Right atrium auricular region (tissue), 2 donors: ENCODE data around the gene PPP3R2. TPM values are rescaled to one million over a fixed set of nuclear protein-coding genes. Genes with fewer than 3 reads are reported as not detected.

ENCODE experiments used
- DNase-seq: peaks from one replicate; pipeline ENCODE4 v3.0.0-alpha.2; 2019; ENCODE audit warnings: low spot score
- H3K27ac ChIP-seq, 2 donors: fragments of 200-600 bp; sonication (generic); 1 replicate in 1 of 2; 2 replicates in 1 of 2; pipeline ENCODE4 v1.5.1; 2016 to 2019
- H3K27me3 ChIP-seq, 2 donors: fragments of 200-600 bp; sonication (generic); one replicate each; pipeline versions ENCODE4 v1.5.1 to v1.6.0; 2017 to 2019
- H3K36me3 ChIP-seq: fragments of 200-600 bp; sonication (generic); one replicate; pipeline ENCODE4 v1.5.1; 2016
- H3K4me1 ChIP-seq, 2 donors: fragments of 200-600 bp; sonication (generic); one replicate each; pipeline versions ENCODE4 v1.5.1 to v1.6.0; 2017 to 2019
- H3K4me3 ChIP-seq, 2 donors: fragments of 200-600 bp; sonication (generic); 1 replicate in 1 of 2; 2 replicates in 1 of 2; pipeline ENCODE4 v1.5.1; 2017 to 2019; ENCODE audit warnings: mild to moderate bottlenecking in 1 of 2, moderate library complexity in 1 of 2
- H3K9me3 ChIP-seq, 2 donors: fragments of 200-600 bp; sonication (generic); one replicate each; pipeline ENCODE4 v1.5.1; 2019
- CTCF ChIP-seq, 2 donors: fragments of 200-600 bp; sonication (generic); IDR thresholded peaks; one replicate each; pipeline ENCODE4 v1.5.1; 2019; ENCODE audit warnings: antibody characterized with exemption in 2 of 2
- total RNA-seq, 2 donors: library from RNA; depleted of rRNA; stranded (reverse); fragments of >200 nt; gene quantifications; one replicate each; pipeline ENCODE4 v1.1.0, GENCODE V29; 2016

PPP3R2 gene
- total RNA-seq, 2 donors from 2014 or later: not detected

- no peaks in the 10 kb centered on the region for H3K27me3 ChIP-seq
- DNase-seq: no peak
- no peaks in the 10 kb centered on the region for H3K4me1 ChIP-seq
- no peaks in the 10 kb centered on the region for H3K36me3 ChIP-seq
- no peak overlapping the region for H3K4me3 ChIP-seq
- no peaks in the 10 kb centered on the region for H3K9me3 ChIP-seq
- H3K27ac ChIP-seq: no peak overlapping the region
- no peak for TF ChIP-seq CTCF (IDR thresholded peaks at IDR 0.05)
Measured at GRCh38 chr9:101625876-101626275, 31.1 kb upstream of the PPP3R2 start.

- no peak for DNase-seq
- H3K27me3 ChIP-seq: no peaks in the 10 kb centered on the region
- no peaks in the 10 kb centered on the region for H3K9me3 ChIP-seq
- H3K36me3 ChIP-seq: no peaks in the 10 kb centered on the region
- H3K4me1 ChIP-seq: no peaks in the 10 kb centered on the region
- no peak overlapping the region for H3K4me3 ChIP-seq
- no peak for TF ChIP-seq CTCF (IDR thresholded peaks at IDR 0.05)
- H3K27ac ChIP-seq: no peak overlapping the region
Measured at GRCh38 chr9:101620452-101620851, 25.7 kb upstream of the PPP3R2 start.

GRCh38 chr9:101618698-101619097, 23.9 kb upstream of the PPP3R2 start:
- Histone ChIP-seq H3K4me1 (no peaks in the 10 kb centered on the region), H3K27me3 (no peaks in the 10 kb centered on the region), H3K9me3 (no peaks in the 10 kb centered on the region), H3K27ac (no peak overlapping the region), H3K36me3 (no peaks in the 10 kb centered on the region), H3K4me3 (no peak overlapping the region)
- TF ChIP-seq CTCF (IDR thresholded peaks at IDR 0.05): no peak
- DNase-seq: no peak

GRCh38 chr9:101605547-101605946, 10.8 kb upstream of the PPP3R2 start:
- TF ChIP-seq CTCF (IDR thresholded peaks at IDR 0.05): no peak
- no peaks in the 10 kb centered on the region for H3K36me3 ChIP-seq
- H3K4me1 ChIP-seq: no peaks in the 10 kb centered on the region
- no peaks in the 10 kb centered on the region for H3K9me3 ChIP-seq
- H3K27ac ChIP-seq: no peak overlapping the region
- DNase-seq: no peak
- H3K27me3 ChIP-seq: no peaks in the 10 kb centered on the region
- no peak overlapping the region for H3K4me3 ChIP-seq

GRCh38 chr9:101604296-101604695, 9.5 kb upstream of the PPP3R2 start:
- no peaks in the 10 kb centered on the region for H3K36me3 ChIP-seq
- no peak overlapping the region for H3K4me3 ChIP-seq
- TF ChIP-seq CTCF (IDR thresholded peaks at IDR 0.05): no peak
- H3K27me3 ChIP-seq: no peaks in the 10 kb centered on the region
- no peak for DNase-seq
- no peaks in the 10 kb centered on the region for H3K4me1 ChIP-seq
- no peaks in the 10 kb centered on the region for H3K9me3 ChIP-seq
- no peak overlapping the region for H3K27ac ChIP-seq

GRCh38 chr9:101601904-101602765, 7.4 kb upstream of the PPP3R2 start:
- H3K4me3 ChIP-seq: no peak overlapping the region
- no peak for DNase-seq

More at GRCh38 chr9:101601904-101602765, 7.4 kb upstream of the PPP3R2 start:
- Histone ChIP-seq H3K36me3 (no peaks in the 10 kb centered on the region), H3K9me3 (no peaks in the 10 kb centered on the region), H3K4me1 (no peaks in the 10 kb centered on the region), H3K27ac (no peak overlapping the region), H3K27me3 (no peaks in the 10 kb centered on the region)
- peak; percentile 53 to 75 for TF ChIP-seq CTCF (IDR thresholded peaks at IDR 0.05)
